Measurements from ENCODE around the gene GIGYF2.

DNA sequence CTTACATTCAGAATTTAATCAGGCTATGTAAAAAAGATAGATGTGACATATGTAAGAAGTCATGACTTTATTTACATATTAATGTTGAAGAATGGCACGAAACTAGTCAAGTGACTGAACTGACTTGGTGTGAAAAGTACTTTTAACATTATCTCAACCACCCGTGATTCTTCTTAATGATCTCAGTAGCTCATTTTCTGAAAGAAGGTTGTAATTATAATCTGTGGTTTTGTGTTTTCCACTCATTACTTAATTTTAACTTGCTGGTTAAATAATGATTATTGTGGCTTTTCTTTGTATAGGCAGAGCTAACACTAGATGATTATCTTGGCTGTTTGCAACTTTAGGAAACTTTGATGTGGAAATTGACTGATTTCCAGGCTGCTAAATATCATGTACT is 60.8 kb downstream of the GIGYF2 start:
- no peak for TF ChIP-seq POLR2AphosphoS5 (IDR thresholded peaks at IDR 0.05; ENCODE audit: low read depth)
- TF ChIP-seq, protein P1, sequence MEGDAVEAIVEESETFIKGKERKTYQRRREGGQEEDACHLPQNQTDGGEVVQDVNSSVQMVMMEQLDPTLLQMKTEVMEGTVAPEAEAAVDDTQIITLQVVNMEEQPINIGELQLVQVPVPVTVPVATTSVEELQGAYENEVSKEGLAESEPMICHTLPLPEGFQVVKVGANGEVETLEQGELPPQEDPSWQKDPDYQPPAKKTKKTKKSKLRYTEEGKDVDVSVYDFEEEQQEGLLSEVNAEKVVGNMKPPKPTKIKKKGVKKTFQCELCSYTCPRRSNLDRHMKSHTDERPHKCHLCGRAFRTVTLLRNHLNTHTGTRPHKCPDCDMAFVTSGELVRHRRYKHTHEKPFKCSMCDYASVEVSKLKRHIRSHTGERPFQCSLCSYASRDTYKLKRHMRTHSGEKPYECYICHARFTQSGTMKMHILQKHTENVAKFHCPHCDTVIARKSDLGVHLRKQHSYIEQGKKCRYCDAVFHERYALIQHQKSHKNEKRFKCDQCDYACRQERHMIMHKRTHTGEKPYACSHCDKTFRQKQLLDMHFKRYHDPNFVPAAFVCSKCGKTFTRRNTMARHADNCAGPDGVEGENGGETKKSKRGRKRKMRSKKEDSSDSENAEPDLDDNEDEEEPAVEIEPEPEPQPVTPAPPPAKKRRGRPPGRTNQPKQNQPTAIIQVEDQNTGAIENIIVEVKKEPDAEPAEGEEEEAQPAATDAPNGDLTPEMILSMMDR (IDR thresholded peaks at IDR 0.05; ENCODE audit: insufficient read depth, low read length) = no peak
- TF ChIP-seq, protein P2, sequence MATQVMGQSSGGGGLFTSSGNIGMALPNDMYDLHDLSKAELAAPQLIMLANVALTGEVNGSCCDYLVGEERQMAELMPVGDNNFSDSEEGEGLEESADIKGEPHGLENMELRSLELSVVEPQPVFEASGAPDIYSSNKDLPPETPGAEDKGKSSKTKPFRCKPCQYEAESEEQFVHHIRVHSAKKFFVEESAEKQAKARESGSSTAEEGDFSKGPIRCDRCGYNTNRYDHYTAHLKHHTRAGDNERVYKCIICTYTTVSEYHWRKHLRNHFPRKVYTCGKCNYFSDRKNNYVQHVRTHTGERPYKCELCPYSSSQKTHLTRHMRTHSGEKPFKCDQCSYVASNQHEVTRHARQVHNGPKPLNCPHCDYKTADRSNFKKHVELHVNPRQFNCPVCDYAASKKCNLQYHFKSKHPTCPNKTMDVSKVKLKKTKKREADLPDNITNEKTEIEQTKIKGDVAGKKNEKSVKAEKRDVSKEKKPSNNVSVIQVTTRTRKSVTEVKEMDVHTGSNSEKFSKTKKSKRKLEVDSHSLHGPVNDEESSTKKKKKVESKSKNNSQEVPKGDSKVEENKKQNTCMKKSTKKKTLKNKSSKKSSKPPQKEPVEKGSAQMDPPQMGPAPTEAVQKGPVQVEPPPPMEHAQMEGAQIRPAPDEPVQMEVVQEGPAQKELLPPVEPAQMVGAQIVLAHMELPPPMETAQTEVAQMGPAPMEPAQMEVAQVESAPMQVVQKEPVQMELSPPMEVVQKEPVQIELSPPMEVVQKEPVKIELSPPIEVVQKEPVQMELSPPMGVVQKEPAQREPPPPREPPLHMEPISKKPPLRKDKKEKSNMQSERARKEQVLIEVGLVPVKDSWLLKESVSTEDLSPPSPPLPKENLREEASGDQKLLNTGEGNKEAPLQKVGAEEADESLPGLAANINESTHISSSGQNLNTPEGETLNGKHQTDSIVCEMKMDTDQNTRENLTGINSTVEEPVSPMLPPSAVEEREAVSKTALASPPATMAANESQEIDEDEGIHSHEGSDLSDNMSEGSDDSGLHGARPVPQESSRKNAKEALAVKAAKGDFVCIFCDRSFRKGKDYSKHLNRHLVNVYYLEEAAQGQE (IDR thresholded peaks at IDR 0.05; ENCODE audit: insufficient replicate concordance, low read depth) = no peak
- no peak for TF ChIP-seq GABPA (IDR thresholded peaks at IDR 0.05; ENCODE audit: low read depth)
- no peak for TF ChIP-seq SPI1 (IDR thresholded peaks at IDR 0.05; ENCODE audit: borderline replicate concordance, low read depth)
